HG03565 (cell line): ENCODE measurements around the gene OR7A17.

Source experiments
- ATAC-seq: cut with Tn5 transposase; IDR thresholded peaks from one replicate; pipeline ENCODE4 v1.9.1; 2021; ENCODE audit warnings: mild to moderate bottlenecking, moderate library complexity; ENCODE audit not compliant: unreplicated experiment

OR7A17 gene

DNA sequence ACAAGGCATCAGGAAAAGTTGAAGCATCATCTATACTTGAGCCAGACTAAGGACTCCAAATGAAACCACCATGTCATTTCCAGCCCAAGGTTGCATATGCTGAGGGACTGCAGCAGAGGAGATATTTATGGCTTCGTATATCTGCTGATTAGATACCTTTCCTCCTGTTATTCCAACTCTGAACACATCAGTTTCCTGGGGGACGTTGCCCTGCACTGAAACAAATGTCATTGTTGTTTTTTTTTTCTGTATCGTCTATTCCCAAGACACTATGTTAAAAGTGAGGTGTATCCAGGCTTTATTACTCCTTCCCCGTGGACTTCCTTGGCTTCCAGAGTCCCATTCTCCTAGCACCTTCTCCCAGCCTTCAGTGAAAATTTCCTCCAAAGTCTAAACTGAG, at the start of gene OR7A17:
Gene OR7A17, minus strand, starts transcription at position 101 of the 400 bp plus-strand sequence. CDS start 4,777 bp downstream, outside the sequence.
- no peak for ATAC-seq

DNA sequence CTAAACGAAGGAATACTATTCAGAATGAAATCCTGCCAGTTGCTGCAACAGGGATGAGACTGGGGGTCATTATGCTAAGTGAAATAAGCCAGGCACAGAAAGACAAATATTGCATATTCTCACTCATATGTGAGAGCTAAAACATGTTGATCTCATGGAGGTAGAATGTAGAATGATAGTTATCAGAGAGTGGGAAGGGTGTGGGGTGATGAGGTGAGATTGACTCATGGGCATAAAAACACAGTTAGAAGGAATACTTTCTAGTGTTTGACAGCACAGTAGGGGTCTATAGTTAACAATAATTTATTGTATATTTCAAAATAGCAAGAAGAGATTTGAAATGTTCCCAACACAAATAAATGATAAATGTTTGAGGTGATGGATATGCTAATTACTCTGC, 47.6 kb upstream of the OR7A17 start:
- no peak for ATAC-seq

DNA sequence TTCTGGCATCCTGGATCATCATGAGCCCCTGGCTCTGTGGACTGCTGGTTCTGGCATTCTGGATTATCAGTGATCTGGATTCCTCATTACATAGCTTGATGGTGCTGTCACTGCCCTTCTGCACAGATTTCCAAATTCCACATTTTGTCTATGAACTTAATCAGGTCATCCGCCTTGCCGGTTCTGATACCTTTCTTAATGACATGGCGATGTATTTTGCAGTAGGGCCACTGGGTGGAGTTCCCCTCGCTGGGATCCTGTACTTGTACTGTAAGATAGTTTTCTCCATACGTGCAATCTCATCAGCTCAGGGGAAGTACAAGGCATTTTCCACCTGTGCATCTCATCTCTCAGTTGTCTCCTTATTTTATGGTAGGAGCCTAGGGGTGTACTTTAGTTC, 30.9 kb upstream of the OR7A17 start:
- ATAC-seq = no peak

DNA sequence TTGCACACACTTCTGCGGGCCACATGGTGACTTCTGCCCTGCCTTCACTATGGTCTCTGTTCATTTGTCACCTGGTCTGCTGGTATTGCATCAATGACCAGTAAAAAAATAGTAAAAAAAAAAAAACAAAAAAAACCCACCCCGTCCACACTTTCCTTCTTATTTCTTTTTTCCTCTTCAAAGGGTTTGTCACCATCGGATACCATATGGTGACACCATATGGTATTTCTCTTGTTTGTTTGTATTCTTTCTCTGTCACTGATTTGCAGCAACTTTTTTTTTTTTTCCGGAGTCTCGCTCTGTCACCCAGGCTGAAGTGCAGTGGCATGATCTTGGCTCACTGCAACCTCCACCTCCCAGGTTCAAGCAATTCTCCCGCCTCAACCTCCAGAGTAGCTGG, 29.2 kb upstream of the OR7A17 start:
- no peak for ATAC-seq

DNA sequence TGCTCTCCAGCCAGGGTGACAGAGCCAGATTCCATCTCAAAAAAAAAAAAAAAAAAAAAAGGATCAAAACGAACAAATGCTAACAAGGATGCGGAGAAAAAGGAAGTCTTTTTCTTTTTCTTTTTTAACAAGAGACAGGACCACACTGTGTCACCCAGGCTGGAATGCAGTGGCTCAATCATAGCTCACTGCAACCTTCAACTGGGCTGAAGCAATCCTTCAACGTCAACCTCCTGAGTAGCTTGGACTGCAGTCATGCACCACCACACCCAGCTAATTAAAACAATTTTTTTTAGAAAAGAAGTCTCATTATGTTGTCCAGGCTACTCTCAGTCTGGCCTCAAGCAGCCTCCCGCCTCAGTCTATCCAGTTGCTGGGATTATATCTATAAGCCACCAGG, 20.8 kb upstream of the OR7A17 start:
- no peak for ATAC-seq

DNA sequence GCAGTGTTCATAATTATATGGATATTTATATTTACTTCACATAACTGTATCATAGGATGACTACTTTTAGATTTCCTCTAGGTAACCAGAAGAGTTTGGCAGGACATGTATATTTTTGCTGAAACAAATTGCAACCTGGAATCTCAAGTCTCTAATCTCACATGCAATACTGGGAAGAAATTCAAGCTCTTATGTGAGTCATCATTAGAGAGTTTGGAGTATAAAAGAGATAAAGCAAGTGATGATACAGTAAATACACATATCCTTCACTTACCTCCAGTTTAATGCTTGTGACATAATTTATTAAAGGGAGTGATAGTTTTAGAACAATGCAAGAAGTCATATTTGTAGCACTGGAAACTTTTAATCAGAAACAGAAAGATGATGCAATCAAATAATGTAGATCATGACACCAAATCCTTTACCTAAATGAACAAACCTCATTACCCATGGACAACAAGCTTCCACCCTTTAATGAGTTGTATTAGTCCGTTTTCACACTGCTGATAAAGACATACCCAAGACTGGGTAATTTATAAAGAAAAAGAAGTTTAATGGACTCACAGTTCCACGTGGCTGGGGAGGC, 15.8 kb upstream of the OR7A17 start:
- ATAC-seq = no peak

DNA sequence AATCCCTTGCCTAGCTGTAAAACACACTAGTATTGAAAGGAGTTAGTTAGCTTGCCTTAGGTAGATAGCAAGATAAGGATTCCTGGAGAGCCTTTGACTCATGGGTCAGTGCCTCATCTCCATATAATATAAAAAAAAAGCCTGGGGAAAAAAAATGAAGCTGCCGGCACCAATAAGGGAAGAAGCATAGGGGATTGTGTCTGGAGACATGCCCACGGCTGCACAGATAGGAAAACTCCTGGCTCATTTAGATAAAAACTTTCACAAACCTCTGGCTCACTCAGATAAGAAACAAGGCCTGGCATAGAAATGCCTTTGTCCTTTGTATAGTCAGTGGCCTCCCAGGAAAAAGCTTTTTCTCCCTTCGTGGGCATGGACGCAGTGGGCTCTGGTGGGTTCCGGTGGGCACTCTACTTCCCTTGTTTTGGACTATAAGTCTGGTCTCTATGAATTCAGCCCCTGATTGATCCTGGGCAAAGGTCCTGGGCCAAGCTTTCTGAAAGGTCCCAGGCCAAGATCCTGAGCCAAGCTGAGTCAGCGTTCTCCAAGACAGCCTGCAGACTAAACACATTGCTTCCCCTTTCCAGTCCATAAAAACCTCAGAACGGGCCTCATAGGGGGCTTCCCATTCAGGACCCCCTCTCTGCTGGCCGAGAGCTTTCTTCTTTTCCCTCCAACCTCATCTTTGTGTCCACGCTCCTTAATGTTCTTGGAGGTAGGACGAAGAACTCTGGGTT, 4.9 kb upstream of the OR7A17 start:
- no peak for ATAC-seq

DNA sequence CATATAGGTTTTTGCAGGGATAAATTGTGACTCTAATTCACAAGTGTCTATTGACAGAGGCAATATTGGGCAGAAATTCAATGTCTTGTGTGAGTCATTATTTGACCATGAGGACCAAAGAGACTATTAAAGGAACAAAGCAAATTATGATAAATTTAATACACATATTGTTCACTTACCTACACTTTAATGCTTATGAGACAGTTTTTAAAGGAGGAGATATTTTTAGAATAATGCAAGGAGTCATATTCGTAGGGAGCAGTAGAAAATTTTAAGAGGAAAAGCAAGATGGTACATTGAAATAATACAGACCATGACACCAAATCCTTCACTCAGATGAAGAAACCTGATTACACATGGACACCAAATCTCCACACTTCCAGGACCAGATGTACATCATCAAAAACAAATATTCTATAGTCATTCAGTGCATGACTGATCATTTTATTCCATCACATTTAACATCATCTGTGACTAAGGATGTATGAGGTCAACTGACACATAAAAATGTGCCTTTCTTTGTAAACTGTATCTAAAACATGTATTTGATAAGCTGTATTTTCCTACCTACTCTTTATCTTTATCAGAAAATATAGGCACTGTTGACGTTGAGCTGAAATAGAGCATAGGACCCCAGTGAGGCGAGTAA, 4.2 kb upstream of the OR7A17 start:
- ATAC-seq = no peak

DNA sequence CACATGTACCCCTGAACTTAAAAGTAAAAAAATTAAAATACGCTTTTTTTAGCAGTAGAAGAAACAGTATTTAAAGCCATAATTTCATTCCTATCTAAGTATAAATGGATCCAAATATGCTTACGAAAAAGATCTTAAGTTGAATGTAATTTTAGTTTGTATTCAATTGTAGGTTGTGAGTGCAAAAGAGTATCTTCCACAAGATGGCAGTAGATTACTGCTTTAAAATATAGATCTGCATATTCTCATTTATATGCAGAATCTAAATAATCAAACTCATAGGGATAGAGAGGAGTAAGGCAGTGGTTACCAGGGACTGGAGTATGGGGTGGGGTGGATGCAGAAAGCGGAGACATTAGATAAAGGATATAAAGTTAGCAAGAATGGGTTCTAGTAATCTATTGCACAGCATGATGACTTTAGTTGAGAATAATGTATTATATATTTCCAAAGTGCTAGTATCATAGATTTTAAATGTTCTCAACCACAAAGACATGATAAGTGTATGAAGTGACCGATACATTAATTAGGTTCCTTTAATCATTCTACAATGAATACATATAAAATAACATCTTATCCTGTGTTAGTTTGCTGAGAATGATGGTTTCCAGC, 14.2 kb downstream of the OR7A17 start:
- ATAC-seq = no peak

DNA sequence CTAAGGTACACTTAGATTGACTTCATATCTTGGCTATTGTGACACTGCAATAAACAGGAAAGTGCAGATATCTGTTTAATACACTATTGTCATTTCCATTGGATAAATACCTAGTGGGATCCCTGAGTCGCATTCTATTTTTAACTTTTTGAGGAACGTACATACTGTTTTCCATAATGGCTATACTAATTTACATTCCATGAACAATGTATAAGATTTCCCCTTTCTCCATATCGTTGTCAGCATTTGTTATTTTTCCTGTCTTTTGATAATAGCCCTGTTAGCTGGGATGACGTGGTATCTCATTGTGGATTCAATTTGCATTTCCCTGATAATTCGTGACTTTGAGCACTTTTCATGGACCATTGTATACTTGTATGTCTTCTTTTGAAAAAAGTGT, 17.4 kb downstream of the OR7A17 start:
- ATAC-seq = no peak

DNA sequence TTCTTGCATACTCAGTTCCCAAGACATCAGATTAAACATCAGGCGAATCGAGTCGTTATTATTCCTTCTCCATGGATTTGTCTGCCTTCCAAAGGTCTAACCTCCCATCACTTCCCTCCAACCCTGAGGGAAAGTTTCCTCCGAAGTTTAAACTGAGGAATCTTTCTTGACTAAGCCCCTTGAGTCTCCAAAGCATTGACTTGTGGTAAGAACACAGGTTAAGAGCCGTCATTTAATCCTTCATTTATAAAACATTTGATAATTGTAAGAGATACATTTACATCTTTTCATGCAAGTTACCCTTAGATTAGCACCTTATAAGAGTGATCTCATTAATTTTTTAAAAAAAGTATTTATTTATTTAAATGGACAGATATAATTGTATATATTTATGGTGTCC, 37.1 kb downstream of the OR7A17 start, which contains the start of gene OR7A10:
Gene OR7A10, minus strand, starts transcription at position 101 of the 400 bp plus-strand sequence. CDS start 7,045 bp downstream, outside the sequence.
- ATAC-seq = no peak

DNA sequence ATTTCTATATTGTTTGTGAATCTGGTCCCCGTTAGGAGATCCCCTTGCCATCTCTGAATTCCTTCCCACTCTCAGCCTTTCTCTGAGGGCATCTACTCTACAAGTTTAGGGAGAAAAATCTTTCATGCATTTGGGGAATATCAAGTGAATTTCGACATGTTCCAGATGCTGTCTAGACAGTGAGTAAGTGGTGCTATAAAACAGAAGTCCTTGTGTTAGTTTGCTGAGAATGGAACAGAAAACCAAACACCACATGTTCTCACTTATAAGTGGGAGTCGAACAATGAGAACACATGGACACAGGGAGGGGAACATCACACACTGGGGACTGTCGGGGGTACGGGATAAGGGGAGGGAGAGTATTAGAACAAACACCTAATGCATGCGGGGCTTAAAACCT, 42.4 kb downstream of the OR7A17 start:
- no peak for ATAC-seq

DNA sequence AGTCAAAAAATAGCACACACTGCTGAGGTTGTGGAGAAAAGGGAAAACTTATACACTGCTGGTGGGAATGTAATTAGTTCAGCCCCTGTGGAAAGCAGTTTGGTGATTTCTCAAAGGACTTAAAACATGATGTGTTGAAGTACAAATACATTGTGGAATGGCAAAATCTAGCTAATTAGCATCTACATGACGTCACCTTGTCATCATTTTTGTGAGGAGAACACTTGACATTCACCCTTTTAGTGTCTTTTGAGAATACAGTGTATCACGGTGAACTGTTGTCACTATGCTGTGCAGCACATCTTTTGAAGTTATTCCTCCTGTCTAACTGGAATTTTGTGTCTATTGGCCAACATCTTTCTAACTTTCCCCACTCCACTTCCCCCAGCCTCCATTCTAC, 42.8 kb downstream of the OR7A17 start:
- ATAC-seq = no peak

DNA sequence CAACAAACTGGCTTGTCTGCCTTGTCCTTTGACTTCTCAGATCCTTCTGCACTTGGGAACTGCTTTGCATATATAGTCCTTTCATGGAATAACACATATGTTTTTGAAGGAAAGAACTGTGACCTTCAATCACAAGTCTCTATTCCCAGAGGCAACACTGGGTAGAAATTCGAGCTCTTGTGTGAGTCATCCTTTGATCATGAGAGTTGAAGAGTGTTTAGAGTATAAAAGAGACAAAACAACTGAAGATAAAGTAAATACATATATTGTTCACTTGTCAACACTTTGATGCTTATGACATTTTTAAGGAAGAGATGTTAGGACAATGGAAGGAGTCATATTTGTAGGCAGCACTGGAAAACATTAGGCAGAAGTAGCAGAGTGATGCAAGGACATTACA, 45.7 kb downstream of the OR7A17 start:
- no peak for ATAC-seq

DNA sequence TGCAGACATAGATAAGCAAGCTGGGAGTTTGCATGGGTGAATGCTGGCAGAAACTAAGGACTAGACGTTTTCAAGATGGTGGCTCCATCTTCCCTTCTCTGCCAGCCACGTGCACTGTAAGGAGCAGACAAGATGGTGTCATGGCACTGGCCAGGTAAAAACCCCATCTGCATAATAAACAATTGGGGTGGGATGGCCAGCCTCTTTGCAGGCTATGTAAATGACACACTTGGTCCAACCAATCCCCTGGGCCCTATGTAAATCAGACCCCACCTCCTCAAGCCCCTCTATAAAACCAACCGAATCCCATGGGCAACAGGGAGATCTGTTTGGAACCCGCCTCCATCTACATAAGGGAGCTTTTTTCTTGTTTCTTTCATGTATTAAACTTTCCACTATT, 48.5 kb downstream of the OR7A17 start:
- ATAC-seq = no peak

DNA sequence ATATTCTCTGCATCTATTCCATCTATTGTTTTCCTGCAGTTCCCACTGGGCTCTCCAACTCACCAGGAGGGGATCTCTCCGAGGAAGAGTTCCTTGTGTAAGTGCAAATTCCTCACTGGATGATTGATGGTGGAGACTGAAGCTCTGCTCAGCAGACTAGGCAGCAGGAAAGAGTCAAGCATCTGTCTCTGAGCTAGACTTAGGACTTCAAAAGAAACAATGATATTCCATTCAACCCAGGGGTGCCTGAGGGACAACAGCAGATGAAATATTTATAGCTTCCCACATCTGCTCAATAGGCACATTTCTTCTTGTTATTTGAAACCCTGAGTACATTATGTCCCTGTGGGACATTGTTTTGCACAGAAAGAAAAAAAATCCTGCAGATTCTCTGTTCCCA, 50.9 kb downstream of the OR7A17 start, which contains the start of the genes OR7A5 and OR7C1:
Gene OR7A5, minus strand, starts transcription at position 175 of the 400 bp plus-strand sequence. CDS start 6,944 bp downstream, outside the sequence.
Gene OR7C1, minus strand, starts transcription at position 175 of the 400 bp plus-strand sequence. CDS start 35,049 bp downstream, outside the sequence.
- no peak for ATAC-seq

DNA sequence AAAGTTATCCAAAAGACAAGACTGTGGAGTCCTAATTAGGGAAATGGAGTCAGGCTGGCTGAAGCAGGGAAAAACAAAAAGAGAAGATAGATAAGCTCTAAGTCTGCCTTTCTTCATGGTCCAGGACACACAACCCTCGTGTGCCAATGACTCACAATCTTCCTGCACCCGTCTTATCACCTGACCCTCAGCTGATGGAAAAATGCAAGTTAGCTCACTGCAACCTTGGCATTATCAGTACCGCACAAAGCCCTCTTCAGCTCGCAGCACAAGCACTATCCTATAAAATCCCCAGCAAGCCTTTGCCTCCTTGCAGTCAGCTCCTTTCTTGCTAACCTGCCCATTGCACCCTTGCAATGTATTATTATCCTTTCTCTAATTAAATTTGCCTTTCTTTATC, 55.2 kb downstream of the OR7A17 start:
- no peak for ATAC-seq
